Measurements from ENCODE around the gene LPCAT2.

DNA sequence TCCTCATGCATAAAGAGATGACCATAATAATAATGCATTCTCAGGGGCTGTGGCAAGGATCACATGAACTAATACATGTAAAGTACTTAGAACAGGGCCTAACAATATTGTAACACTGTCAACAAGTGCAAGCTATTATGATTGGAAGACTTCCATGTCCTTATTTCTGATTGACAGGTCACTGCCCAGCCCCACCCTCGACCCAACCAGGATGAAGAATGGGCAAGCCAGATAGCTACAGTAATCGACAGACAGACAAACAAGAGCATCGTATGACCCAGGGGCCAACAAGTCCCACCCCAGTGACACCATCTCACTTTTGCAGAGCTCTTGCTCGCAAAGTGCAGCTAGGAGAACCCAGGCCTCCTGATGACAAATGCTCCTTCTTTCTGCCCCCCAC lies 44.5 kb upstream of the LPCAT2 start:
- TF ChIP-seq CTCF (IDR thresholded peaks at IDR 0.05; ENCODE audit: insufficient read depth, low read depth, low read length) = no peak
- no peak for TF ChIP-seq EZH2 (IDR thresholded peaks at IDR 0.05; ENCODE audit: insufficient read depth, low read length)
